ENCODE measurements around the gene GNA15.

The GNA15 gene

DNA sequence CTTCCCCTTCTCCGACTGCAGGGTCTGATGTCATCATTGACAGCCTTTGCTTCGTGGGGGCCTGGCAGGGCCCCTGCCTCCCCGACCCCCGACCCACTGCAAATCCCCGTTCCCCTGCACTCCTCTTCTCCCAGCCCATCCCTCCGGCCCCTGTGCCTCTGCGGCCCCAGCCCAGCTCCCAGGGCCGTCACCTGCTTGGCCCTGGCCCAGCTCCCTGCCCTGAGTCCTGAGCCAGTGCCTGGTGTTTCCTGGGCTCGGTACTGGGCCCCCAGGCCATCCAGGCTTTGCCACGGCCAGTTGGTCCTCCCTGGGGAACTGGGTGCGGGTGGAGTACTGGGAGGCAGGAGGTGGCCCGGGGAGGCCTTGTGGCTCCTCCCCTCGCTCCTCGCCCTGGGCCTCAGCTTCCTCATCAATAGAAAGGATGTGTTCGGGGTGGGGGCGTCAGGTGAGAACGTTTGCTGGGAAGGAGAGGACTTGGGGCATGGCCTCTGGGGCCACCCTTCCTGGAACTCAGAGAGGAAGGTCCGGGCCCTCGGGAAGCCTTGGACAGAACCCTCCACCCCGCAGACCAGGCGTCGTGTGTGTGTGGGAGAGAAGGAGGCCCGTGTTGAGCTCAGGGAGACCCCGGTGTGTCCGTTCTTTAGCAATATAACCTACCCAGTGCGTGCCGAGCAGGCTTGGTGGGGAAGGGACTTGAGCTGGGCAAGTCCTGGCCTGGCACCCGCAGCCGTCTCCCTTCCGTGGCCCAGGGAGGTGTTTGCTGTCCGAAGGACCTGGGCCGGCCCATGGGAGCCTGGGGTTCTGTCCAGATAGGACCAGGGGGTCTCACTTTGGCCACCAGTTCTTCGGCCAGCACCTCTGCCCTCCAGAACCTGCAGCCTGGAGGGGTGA lies 72.7 kb downstream of the GNA15 start:
- DNase-seq (ENCODE audit: low read depth in 2 of 2), result no peak

DNA sequence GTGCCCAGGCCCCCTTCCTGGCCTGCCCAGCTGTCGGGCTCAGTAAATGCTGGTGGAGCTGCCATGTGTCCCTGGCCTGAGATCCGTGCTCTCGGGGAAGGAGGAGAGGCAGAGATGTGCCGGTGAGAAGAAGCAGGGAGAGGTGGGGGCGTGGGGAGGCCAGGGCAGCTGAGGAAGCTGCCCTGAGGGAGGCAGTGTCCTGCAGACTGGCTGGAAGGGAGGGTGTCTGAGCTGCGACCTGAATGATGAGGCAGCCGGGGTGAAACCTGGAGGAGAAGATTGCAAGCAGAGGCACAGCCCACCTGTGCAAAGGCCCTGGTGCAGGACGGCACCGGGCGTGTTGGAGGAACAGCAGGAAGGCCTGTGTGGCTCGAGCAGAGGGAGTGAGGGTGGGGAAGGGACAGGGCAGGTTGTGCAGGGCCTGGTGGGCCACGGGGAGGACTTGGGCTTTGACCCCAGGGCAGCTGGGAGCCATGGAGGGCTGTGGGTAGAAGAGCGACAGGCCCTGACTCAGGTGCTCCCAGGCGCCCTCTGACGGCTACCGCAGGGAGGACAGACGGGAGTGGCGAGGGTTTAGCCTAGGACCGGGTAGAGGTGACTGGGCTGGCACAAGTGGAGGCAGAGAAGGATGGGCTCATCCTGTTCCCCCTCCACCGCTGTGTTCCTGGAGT lies 74.6 kb downstream of the GNA15 start:
- peak; percentile 30 to 35 for DNase-seq (ENCODE audit: low read depth in 2 of 2)

DNA sequence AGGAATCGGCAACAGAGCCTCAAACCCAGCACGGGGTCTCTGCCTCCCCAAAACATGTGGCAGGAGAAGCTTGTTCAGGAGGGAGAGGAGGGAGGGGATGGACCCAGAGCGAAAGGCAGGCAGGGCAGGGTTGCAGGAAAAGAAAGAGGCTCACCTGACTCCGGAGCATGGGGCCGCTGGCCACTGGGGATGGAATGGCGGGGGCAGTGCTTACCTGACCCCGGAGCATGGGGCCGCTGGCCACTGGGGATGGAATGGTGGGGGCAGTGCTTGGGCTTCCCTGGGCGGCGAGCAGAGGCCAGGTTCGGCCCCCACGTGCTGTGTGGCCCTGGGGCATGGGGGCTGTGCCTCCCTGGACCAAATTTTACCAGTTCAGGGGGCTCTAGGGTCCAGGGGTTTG lies 75.4 kb downstream of the GNA15 start:
- no peak for DNase-seq (ENCODE audit: low read depth in 2 of 2)

DNA sequence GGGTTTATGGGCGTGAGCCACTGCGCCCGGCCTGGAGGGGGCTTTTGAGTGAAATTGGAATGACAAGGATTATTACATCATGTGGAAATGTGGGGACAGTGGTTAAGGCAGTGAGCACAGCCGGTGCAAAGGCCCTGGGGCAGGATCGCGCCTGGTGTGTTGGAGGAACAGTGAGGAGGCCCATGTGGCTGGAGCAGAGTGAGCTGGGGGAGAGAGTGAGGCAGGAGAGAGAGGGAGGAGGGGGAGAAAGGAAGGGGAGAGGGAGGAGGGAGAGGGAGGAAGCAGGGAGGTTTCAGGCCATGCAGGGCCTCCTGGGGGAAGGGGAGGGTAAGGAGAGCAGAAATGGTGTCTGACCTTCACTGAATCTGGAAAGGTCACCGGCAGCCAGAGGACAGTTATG lies 77.3 kb downstream of the GNA15 start:
- DNase-seq (ENCODE audit: low read depth in 2 of 2), result no peak

All from activated CD8-positive, alpha-beta memory T cell treated with anti-CD3 and anti-CD28 coated beads for 4 hours (primary cell).